HepG2 (cell line): ENCODE results near the gene ZBTB25. TPM values are rescaled to one million over a fixed set of nuclear protein-coding genes. Genes with fewer than 3 reads are reported as not detected.

ENCODE experiments used
- ATAC-seq: fragments of 200-7000 bp; cut with Tn5 transposase; 3 replicates; pipeline ENCODE4 v1.9.1; 2020; ENCODE audit warnings: mild to moderate bottlenecking, moderate library complexity
- BruUV-seq: library from RNA; stranded (reverse); fragments of 400-500 nt; replicated peaks from 2 replicates; lab custom pipeline; 2021; lab: Mats Ljungman, UMichigan
- CTCF ChIA-PET: fragments of 300-600 bp; formaldehyde crosslinking; extraction: SDS; loops from one replicate; lab custom pipeline; 2021; ENCODE audit warnings: low total read pairs, inconsistent platforms, low intra/inter-chr PET ratio; lab: Yijun Ruan, JAX
- POLR2A ChIA-PET: fragments of 350-600 bp; sonication (Branson Sonifier 250); formaldehyde crosslinking; loops from one replicate; lab custom pipeline; 2020; ENCODE audit warnings: antibody characterized with exemption, inconsistent platforms; lab: Yijun Ruan, JAX
- DNase-seq: peaks from one replicate; pipeline ENCODE4 v3.0.0-alpha.2; 2015; ENCODE audit warnings: low spot score
- FAIRE-seq: peaks from 3 replicates; lab custom pipeline; 2011; peaks lifted over from hg19 to GRCh38; lab: Jason Lieb, UNC
- H2AFZ ChIP-seq: one replicate; pipeline ENCODE4 v1.6.1; 2011; ENCODE audit warnings: low read length, inconsistent platforms
- H3K27ac ChIP-seq: fragments of 300-600 bp; 3 replicates; pipeline ENCODE4 v1.8.0; 2011; ENCODE audit warnings: mixed run types, mild to moderate bottlenecking, mixed read lengths, low read length, inconsistent platforms; ENCODE audit not compliant: insufficient read depth; ENCODE audit errors: extremely low read length
- H3K27me3 ChIP-seq, 2 experiments: fragments of 200-600 bp in 1 of 2; 2 replicates in 1 of 2; 3 replicates in 1 of 2; pipeline versions ENCODE4 v1.6.0 to v1.8.0; 2011; ENCODE audit warnings: low read length in 2 of 2, mild to moderate bottlenecking in 2 of 2, moderate library complexity in 2 of 2, inconsistent platforms in 1 of 2; ENCODE audit not compliant: insufficient read depth in 2 of 2, control insufficient read depth in 1 of 2
- H3K36me3 ChIP-seq, 2 experiments: fragments of 200-600 bp in 1 of 2; replicated peaks in 1 of 2; 2 replicates in 1 of 2; 3 replicates in 1 of 2; pipeline versions ENCODE4 v1.5.1 to v1.8.0; 2011; ENCODE audit warnings: low read length in 2 of 2, inconsistent platforms in 1 of 2; ENCODE audit not compliant: insufficient read depth in 2 of 2, control insufficient read depth in 1 of 2
- H3K4me1 ChIP-seq: 2 replicates; pipeline ENCODE4 v1.5.1; 2012; ENCODE audit warnings: low read length, inconsistent platforms; ENCODE audit not compliant: insufficient read depth
- H3K4me2 ChIP-seq: 2 replicates; pipeline ENCODE4 v1.6.0; 2011; ENCODE audit warnings: low read depth, low read length, inconsistent platforms
- H3K4me3 ChIP-seq, 3 experiments: fragments of 200-600 bp in 1 of 3; sonication (generic), shearing (Covaris generic) in 1 of 3; replicated peaks in 1 of 3; 2 replicates each; pipeline ENCODE4 v1.5.1; 2011 to 2016; ENCODE audit warnings: low read length in 3 of 3, inconsistent platforms in 2 of 3, low read depth in 2 of 3, mild to moderate bottlenecking in 2 of 3, control low read depth in 1 of 3, mixed read lengths in 1 of 3; ENCODE audit not compliant: insufficient read depth in 1 of 3
- H3K79me2 ChIP-seq: one replicate; pipeline ENCODE4 v1.6.1; 2011; ENCODE audit warnings: low read length, inconsistent platforms; ENCODE audit not compliant: insufficient read depth
- H3K9ac ChIP-seq: 2 replicates; pipeline ENCODE4 v1.6.0; 2011; ENCODE audit warnings: mild to moderate bottlenecking, low read depth, low read length, inconsistent platforms; ENCODE audit not compliant: insufficient read depth
- H3K9me3 ChIP-seq: 2 replicates; pipeline ENCODE4 v1.5.1; 2012; ENCODE audit warnings: mild to moderate bottlenecking, low read length
- H4K20me1 ChIP-seq: 2 replicates; pipeline ENCODE4 v1.6.0; 2011; ENCODE audit warnings: inconsistent platforms, mild to moderate bottlenecking, low read length, moderate library complexity; ENCODE audit not compliant: insufficient read depth
- CEBPB ChIP-seq: IDR thresholded peaks from 2 replicates; pipeline ENCODE4 v1.6.1; 2011; ENCODE audit warnings: low read depth, low read length, improper control_type of control experiment, borderline replicate concordance
- CEBPG ChIP-seq: IDR thresholded peaks from 2 replicates; pipeline ENCODE4 v1.6.1; 2016
- MED1 ChIP-seq: sonication (generic); formaldehyde crosslinking; IDR thresholded peaks from 2 replicates; pipeline ENCODE4 v1.4.0; 2020; ENCODE audit warnings: missing genetic modification reagents
- TRAFD1 ChIP-seq: sonication (generic); formaldehyde crosslinking; IDR thresholded peaks from 2 replicates; pipeline ENCODE4 v1.5.1; 2020; ENCODE audit warnings: missing genetic modification reagents, mild to moderate bottlenecking, borderline replicate concordance
- ZFP90 ChIP-seq: sonication (generic); formaldehyde crosslinking; IDR thresholded peaks from 2 replicates; pipeline ENCODE4 v1.8.0; 2022; ENCODE audit warnings: missing genetic modification reagents, mild to moderate bottlenecking, inconsistent platforms, borderline replicate concordance
- ZIK1 ChIP-seq: sonication (generic); formaldehyde crosslinking; IDR thresholded peaks from 2 replicates; pipeline ENCODE4 v1.5.0; 2020; ENCODE audit warnings: mild to moderate bottlenecking, low read depth, missing genetic modification reagents, borderline replicate concordance
- ZNF253 ChIP-seq: sonication (generic); formaldehyde crosslinking; IDR thresholded peaks from 2 replicates; pipeline ENCODE4 v1.8.0; 2022; ENCODE audit warnings: mild to moderate bottlenecking, missing genetic modification reagents, borderline replicate concordance
- ZNF263 ChIP-seq: sonication (generic); formaldehyde crosslinking; IDR thresholded peaks from 2 replicates; pipeline ENCODE4 v1.4.0; 2020; ENCODE audit warnings: missing genetic modification reagents
- ZNF672 ChIP-seq: sonication (generic); formaldehyde crosslinking; IDR thresholded peaks from 2 replicates; pipeline ENCODE4 v1.8.1; 2022; ENCODE audit warnings: missing genetic modification reagents
- WGBS: methylation state at CpG from one replicate; pipeline ENCODE4 v1.1.6; 2017; ENCODE audit warnings: low lambda C conversion rate; 5-methylcytosine and 5-hydroxymethylcytosine counted together
- in situ Hi-C: cut with HindIII; loops from 2 replicates; pipeline ENCODE4 v1.10.0; 2017; ENCODE audit warnings: low pct_unique_long_range_greater_than_20kb; ENCODE audit not compliant: extremely low pct_ligation_motif_present
- intact Hi-C: fragments of 100-400 bp; cut with micrococcal nuclease; formaldehyde crosslinking; loops from one replicate; pipeline ENCODE4 v1.10.0; 2022; ENCODE audit not compliant: unreplicated experiment
- polyA plus RNA-seq, 8 experiments: library from polyadenylated mRNA; depleted of rRNA in 3 of 8; stranded (reverse) in 7 of 8; unstranded in 1 of 8; fragments of >200 nt; fragmentation: Illumina TruSeq in 4 of 8; extraction: Trizol in 4 of 8; gene quantifications; 2 replicates each; pipeline versions ENCODE4 v1.2.1 to v1.2.3, GENCODE V29; 2011 to 2016; ENCODE audit warnings: low read depth in 4 of 8, missing spikeins in 1 of 8, mixed read lengths in 1 of 8; ENCODE audit not compliant: insufficient read depth in 1 of 8
- total RNA-seq, 5 experiments: library from RNA; depleted of rRNA; stranded (reverse); fragments of >200 nt; fragmentation: Illumina TruSeq; extraction: Trizol; gene quantifications; 2 replicates each; pipeline ENCODE4 v1.2.3, GENCODE V29; 2016; ENCODE audit warnings: low read depth in 1 of 5

The ZBTB25 gene
- total and polyA plus RNA-seq, 2 of the 13 experiments (the other 11 are each of a cell fraction or from before 2014, with no cell fraction given), result 3.5 to 7.6 TPM

GRCh38 chr14:64442300-64442988, 61.2 kb downstream of the ZBTB25 start:
- H3K36me3 ChIP-seq, result peaks cover 29 to 78% of the 10 kb centered on the region in 2 experiments
- over 99% methylated on average over 17 of the region's 17 CpGs for WGBS
- in situ Hi-C loops (no loop called here), intact Hi-C loops (no loop called here)
- no TSS peak for BruUV-seq
- H2AFZ ChIP-seq, result no peak overlapping the region
- ChIA-PET CTCF (no interaction called here), POLR2A (no interaction called here)
- ATAC-seq, result no peak
- H3K79me2 ChIP-seq, result no peaks in the 10 kb centered on the region
- no peak overlapping the region for H3K9ac ChIP-seq
- H3K4me1 ChIP-seq, result no peaks in the 10 kb centered on the region
- H3K27me3 ChIP-seq, result no peaks in the 10 kb centered on the region
- no peak for FAIRE-seq
- H4K20me1 ChIP-seq, result no peaks in the 10 kb centered on the region
- no peak for DNase-seq
- no peak overlapping the region for H3K4me3 ChIP-seq
- H3K9me3 ChIP-seq, result no peaks in the 10 kb centered on the region
- H3K4me2 ChIP-seq, result no peak overlapping the region
- TF ChIP-seq ZIK1 (CRISPR knock-in tag) (no peak), ZFP90 (CRISPR knock-in tag) (no peak), TRAFD1 (CRISPR knock-in tag) (no peak), ZNF253 (no peak), ZNF672 (no peak), MED1 (no peak)
- H3K27ac ChIP-seq, result no peak overlapping the region

GRCh38 chr14:64440494-64440893, 63.1 kb downstream of the ZBTB25 start:
- Histone ChIP-seq H3K27ac (no peak overlapping the region), H3K4me2 (no peak overlapping the region), H3K27me3 (no peaks in the 10 kb centered on the region), H3K4me1 (no peaks in the 10 kb centered on the region), H3K36me3 (peaks cover 34 to 88% of the 10 kb centered on the region in 2 experiments), H4K20me1 (no peaks in the 10 kb centered on the region), H3K9ac (no peak overlapping the region), H3K79me2 (no peaks in the 10 kb centered on the region), H2AFZ (no peak overlapping the region), H3K9me3 (no peaks in the 10 kb centered on the region), H3K4me3 (no peak overlapping the region)
- in situ Hi-C loops (no loop called here), intact Hi-C loops (no loop called here)
- ChIA-PET CTCF (no interaction called here), POLR2A (no interaction called here)
- BruUV-seq, result TSS peak; percentile 37
- TF ChIP-seq CEBPB, result peak; percentile 90
- TF ChIP-seq ZNF263 (CRISPR knock-in tag), result no peak
- 0 out of 2 replicates have a peak, but pooled peaks have one; percentile 22 for TF ChIP-seq CEBPG (CRISPR knock-in tag)
- ATAC-seq, result no peak
- DNase-seq, result no peak
- WGBS, result 100% methylated on average over 3 of the region's 3 CpGs
- no peak for FAIRE-seq
